SK-N-MC (cell line): Measurements from ENCODE around the gene TGFBR3.

Experiments used
- EZH2 ChIP-seq: fragments of 200-600 bp; sonication (generic); IDR thresholded peaks from one replicate; pipeline ENCODE4 v1.6.1; 2017; ENCODE audit warnings: antibody characterized with exemption
- FOXP2 ChIP-seq: optimal IDR thresholded peaks from 2 replicates; pipeline ENCODE3; 2011; ENCODE audit warnings: mild to moderate bottlenecking, moderate library complexity; ENCODE audit not compliant: insufficient read depth; ENCODE audit errors: extremely low read length, control extremely low read depth
- POLR2AphosphoS5 ChIP-seq: IDR thresholded peaks from 2 replicates; pipeline ENCODE4 v1.6.1; 2012; ENCODE audit warnings: mild to moderate bottlenecking, low read depth, low read length, borderline replicate concordance

DNA sequence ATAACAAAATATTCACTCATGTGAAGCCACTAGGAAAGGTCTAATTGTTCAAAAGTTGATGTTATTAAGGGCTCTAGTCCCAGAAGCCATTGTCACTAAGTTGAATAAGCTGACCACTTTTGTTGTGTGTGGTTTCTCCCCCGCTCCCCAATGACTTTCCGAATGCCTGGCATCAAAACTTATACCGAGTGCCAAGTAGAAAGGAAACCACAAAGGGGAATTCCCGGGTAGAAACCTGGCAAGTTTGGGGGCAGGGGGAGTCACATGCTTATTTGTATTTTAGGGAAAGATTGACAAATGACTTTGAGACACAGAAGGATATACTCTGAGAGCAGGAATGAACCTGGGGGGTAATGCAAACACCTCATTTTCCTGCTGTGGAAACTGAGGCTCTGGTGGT is 154.1 kb downstream of the TGFBR3 start:
- TF ChIP-seq POLR2AphosphoS5, result no peak
- no peak for TF ChIP-seq FOXP2
- TF ChIP-seq EZH2, result no peak
